Hematopoietic multipotent progenitor cell (in vitro differentiated cells): ENCODE data around the gene HECA. TPM values are rescaled to one million over a fixed set of nuclear protein-coding genes. Genes with fewer than 3 reads are reported as not detected.

Source experiments
- DNase-seq, 3 donors: peaks; one replicate each; pipeline ENCODE4 v3.0.0-alpha.2; 2011 to 2015; ENCODE audit warnings: low read depth in 2 of 3, low spot score in 2 of 3
- total RNA-seq: library from RNA; depleted of rRNA; stranded (reverse); fragments of >200 nt; gene quantifications from one replicate; pipeline ENCODE4 v1.2.3, GENCODE V29; 2012

The HECA gene, protein sequence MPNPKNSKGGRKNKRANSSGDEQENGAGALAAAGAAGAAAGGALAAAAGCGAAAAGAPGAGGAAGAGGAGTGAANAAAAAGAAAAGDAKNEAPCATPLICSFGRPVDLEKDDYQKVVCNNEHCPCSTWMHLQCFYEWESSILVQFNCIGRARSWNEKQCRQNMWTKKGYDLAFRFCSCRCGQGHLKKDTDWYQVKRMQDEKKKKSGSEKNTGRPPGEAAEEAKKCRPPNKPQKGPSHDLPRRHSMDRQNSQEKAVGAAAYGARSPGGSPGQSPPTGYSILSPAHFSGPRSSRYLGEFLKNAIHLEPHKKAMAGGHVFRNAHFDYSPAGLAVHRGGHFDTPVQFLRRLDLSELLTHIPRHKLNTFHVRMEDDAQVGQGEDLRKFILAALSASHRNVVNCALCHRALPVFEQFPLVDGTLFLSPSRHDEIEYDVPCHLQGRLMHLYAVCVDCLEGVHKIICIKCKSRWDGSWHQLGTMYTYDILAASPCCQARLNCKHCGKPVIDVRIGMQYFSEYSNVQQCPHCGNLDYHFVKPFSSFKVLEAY
- total RNA-seq = 22.4 TPM

DNA sequence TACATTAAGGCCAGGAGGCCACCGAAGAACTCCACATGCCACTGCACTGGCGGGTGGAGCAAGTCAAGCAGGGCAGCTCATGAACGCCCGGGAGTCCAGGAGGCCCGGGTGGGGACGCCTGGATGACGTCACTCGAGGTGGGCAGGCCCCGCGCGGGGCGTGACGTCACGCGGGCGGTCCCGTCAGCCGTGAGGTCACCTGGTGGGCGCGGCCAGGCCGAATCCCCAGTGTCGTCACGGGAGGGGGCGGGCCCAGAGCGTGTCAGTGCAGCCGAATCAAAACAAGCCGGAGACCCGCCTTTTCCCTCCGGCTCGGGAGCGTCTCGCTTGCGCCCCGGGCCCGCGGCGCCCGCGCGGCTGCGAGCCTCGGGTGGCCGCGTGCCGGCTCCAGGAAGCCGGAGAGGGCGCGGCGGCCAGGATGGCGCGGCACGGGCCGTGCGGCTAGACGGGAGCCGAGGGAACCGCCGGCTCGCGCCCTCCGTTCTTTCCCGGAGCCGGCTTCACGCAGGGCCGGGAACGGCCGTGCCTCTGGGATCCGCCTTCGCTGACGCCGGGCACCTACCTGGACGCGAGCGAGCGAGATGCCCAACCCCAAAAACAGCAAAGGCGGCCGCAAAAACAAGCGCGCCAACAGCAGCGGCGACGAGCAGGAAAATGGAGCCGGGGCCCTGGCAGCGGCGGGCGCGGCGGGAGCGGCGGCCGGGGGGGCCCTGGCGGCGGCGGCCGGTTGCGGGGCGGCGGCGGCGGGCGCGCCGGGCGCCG is at the start of gene HECA:
TSS of gene HECA (plus strand) at position 264 of the 761 bp plus-strand sequence. CDS start at position 581, 317 bp downstream.
- peak; percentile 96 to 98 (median 97) for DNase-seq

DNA sequence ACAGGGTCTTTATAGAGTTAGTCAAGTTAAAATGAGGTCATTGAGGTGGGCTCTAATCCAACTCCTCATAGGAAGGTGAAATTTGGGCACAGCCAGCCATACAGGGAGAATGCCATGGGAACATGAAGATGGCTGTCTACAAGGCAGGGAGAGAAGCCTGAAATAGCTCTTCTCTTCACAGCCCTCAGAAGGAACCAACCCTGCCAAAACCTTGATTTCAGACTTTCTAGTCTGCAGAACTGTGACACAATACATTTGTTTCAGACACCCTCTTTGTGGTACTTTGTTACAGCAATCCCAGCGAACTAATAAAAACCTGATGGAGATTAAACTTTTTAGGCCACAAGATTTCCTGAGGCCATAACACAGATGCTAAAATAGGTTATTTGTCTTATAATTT is 43.1 kb upstream of the HECA start:
- DNase-seq = no peak

DNA sequence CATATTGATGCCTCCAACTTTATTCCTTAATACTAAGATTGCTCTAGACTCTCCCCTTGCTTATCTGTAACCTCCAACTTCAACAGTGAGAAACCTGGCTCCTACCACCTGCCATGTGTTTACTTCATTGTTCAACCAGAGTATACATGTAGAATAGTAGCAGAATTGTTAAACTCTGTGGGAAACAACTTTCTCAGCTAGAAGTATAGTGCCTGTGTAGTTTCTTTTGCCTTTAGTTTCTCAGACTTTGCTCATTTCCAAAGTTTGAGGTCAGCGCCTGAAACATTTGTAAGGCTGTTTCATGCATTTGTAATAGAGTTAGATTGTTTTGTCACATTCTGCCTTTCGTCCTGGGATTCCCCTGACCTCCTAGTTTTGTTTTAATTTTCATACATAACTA is 34.9 kb upstream of the HECA start:
- DNase-seq = no peak

DNA sequence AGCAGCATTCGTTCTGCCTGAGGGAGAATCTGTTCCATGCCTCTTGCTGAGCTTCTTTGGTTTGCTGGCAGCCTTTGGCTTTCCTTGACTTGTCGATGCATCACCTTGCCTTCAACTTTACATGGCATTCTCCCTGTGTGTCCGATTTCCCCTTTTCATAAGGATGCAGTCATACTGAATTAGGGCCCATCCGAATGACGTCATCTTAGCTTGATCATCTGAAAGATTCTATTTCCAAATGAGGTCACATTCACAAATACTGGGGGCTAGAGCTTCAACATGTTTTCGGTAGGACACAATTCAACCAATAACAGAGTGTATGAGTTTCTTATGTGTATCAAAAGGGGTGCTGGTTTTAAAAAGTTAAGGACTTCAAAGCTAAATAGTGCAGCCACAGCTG is 27.8 kb upstream of the HECA start:
- no peak for DNase-seq

DNA sequence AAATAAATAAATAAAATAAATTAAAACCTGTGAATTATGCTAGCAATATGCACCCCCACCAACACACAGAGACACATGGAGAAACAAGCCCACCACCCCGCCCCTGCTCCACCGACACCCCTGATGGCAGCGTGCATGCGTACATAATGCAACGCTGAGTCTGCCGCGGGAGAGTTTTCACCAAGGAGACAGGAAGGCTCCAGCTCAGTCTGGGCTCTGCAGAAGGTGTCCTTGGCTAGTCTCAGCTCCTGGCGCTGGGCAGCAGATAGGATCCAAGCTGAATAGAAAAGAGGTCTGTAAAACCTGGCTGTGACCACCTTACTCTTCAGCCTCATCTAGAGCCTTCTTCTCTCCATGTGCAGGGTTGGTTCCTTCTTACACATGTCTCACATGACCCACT is 26.5 kb upstream of the HECA start:
- no peak for DNase-seq

DNA sequence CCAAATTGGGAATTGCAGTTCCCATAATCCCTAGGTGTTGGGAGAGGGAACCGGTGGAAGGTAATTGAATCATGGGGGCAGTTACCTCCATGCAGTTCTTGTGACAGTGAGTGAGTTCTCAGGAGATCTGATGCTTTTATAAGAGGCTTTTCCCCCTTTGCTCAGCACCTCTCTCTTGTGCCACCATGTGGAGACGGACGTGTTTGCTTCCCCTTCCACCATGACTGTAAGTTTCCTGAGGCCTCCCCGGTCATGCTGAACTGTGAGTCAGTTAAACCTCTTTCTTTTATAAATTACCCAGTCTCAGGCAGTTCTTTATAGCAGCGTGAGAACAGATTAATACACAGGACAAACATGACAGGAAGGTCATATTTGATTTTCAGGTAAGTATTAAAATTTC is 25.3 kb upstream of the HECA start:
- DNase-seq = peak in 1 of 3 donors; percentile 28

DNA sequence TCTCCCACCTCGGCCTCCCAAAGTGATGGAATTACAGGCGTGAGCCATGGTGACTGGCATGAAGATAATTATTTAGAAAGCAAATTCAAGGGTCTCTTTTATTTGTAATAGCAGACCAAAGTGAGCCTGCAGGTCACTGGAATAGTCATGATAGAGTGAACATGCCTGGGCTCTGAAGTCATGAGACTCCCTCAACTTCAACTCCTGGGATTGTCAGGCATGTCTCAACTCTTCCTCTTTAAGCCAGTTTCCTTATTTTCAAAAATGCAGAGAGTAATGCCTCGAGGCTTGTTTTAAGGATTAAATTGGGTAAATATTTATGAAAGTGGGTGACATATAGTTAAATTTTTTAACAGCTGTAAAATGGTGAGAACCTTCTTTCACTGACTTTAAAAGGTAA is 22.7 kb upstream of the HECA start:
- DNase-seq = no peak

DNA sequence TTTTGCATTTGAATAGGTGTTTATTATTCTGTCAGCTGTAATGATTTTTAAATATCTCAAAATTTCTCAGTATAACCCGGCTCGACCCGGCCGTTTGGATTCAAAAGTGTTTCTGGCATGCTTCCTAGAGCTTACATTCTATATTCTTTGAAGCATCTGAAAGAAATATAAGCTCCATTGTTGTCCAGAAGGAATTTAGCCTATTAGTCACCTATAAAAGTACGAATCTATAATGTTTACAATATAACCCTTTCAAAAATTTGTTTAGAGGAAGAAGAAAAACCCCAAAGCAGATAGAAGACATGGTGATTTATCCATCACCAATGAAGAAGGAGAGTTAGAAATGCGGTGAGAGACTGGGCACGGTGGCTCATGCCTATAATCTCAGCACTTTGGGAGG is 22.3 kb upstream of the HECA start:
- DNase-seq = no peak

DNA sequence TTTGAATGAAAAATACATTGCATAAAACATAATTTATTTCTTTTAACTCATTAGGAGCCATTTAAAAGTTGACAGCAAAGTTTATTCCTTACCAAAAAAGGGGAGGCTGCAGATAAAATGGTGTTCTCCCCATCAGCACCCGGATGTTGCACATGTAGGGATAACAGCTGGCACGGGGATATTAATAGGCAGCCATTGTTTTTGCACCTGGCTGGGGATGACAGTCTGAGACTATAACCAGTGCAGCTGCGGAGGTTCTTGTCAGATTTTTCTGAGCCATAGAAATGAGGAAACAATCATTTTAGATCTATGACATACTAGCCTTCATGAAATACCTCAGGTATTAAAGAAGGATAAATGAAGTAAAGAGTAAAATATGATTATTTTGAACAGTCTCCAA is 20.1 kb upstream of the HECA start:
- DNase-seq = no peak

DNA sequence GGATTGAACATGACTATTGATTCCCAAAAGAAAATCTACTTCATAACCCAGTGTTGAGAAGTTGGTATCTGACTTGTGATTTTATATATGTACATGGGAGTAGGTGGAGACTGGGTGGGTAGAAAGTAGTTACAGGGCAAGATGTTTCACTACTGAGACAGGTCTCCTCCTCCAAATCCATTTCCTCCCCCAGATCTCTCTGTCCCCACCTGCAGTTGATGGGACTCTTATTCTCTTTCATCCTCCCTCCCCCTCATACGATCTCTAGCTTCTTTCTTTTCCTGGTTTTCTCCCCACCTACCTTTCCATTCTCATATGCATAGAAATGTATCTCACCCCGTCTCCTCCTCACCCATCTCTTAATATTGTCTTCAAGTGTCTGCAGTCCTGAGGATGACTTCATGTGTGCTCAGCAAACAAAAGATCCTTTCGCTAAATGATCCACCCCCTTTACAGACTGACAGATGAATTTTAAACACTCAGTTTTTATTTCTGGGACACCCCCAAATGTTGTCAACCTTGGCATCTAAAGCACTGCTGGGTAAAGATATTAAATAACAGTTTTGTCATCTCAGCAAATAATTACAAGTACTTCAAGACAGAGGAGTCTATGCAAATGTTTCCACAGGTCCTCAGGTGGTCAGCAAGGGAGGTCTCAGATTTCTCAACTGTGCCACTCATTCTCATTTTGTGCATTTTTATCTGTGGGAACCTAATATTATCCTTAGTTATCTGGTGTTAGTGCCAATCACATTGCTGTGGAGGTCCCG is 18.7 kb upstream of the HECA start:
- no peak for DNase-seq

DNA sequence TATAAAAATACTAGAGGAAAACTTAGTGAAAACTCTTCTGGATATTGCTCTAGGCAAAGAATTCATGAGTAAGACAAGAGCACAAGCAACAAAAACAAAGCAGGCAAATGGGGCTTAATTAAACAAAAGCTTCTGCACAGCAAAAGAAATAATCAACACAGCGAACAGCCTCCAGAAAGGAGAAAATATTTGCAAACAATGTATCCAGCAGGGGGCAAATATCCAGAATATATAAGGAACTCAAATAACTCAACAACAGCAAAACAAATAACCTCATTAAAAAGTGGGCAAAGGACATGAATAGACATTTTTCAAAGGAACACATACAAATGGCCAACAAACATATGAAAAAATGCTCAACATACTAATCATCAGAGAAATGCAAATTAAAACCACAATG is 17.1 kb upstream of the HECA start:
- no peak for DNase-seq

DNA sequence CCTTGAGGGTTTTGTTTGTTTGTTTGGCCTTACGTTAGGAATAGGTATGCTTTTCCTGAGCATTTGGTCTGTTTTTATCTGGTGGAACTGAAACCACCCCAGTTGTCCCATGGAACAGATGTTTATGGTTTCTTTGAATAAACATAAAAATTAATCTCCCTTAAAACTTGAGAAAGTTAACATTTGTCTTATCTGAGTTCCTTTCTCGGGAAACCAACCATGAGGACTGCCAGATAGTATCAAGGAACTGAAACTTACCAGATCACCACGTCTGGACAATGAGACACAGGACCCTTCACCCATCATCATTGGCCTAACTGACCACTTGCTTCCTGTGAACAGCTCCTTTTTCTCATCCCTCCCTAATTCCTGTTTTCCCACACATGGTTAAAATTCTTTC is 15.3 kb upstream of the HECA start:
- DNase-seq = peak in 1 of 3 donors; percentile 38

DNA sequence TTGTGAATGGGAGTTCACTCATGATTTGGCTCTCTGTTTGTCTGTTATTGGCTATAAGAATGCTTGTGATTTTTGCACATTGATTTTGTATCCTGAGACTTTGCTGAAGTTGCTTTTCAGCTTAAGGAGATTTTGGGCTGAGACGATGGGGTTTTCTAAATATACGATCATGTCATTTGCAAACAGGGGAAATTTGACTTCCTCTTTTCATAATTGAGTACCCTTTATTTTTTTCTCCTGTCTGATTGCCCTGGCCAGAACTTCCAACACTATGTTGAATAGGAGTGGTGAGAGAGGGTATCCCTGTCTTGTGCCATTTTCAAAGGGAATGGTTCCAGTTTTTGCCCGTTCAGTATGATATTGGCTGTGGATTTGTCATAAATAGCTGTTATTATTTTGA is 12.1 kb upstream of the HECA start:
- DNase-seq = peak in 1 of 3 donors; percentile 40

DNA sequence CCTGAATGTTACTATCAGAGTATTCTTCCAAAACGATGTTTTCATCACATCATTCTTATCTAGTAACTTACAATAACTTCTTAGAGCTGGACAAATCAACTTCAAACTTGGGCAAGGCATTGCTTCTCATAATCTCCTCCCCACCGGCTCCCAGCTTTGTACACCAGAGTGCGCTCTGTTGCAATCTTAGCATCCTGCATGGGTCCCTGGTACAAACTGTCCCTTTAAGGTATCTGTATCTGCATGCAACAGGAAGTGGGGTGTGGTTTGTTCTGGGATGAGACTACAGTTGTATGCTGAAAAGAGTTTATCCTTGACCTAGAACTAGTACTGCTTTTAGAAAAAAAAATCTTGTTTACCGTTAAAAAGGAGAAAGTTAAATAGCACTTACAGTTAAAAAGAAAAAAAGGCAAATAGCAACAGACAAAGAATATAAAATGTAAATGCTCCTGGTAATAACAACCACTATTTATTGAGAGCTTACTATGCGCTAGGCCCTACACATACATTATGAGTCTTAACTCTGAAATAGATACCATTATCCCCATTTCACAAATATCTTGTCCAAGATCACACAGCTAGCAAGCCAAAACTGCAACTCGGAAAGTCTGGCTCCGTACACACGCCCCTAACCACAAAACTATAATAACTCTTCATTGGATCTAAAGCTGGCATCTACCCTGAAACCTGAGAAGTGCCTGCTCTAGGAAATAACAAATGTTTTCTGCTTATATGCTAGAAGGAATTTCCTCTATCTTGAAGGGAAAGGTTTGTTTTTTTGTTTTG is 9.8 kb upstream of the HECA start:
- DNase-seq = peak; percentile 49 to 84 (median 80)

DNA sequence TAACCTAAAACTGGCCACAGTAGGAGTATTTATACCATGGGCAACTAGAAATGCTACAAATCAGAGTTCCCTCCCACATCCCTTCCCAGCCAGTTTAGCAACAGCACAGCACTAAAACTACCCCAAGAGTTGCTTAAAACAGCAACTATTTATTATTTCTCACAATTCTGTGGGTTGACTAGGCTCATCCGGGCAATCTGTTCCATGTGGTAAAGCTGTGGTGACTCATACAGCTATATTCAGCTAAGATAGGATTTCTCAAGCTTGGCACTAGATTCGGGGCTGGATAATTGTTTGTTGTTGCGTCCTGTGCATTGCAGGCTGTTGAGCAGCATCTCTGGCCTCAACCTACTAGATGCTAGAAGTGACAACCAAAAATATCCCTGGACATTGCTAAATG is 8.6 kb upstream of the HECA start:
- no peak for DNase-seq

DNA sequence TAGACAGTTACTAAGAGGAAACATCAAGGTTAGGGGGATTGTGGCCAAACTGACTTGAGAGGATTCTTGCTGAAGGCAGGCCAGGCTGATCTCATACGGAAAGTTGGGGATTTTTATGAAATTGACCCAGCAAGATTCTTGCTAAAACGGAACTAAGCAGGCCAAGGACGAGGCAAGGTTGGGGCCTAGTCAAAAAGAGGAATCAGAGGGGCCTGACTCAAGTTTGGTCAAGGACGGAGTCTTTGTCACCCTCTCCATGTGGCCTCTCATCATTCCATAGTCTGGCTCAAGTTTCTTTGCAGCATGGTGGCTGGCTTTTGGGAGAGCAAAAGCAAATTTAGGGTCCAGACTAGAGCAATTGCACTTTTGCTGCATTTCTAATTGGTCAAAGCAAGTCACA is 7.9 kb upstream of the HECA start:
- no peak for DNase-seq

DNA sequence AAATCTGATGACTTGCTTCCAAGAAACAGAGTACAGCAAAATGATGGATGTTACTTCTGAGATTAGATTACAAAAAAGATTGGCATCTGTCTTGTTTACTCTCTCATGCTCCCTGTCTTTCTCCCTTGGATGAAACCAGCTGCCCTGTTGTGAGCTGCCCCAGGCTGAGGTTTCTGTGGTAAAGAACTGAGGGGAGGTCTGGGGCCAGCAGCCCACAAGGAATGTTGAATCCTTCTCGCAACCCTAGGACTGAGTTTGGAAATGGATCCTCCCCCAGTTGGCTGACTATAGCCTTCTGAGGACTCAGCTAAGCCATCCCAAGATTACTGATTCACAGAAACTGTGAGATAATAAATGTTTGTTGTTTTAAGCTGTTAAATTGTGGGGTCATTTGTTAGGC is 5.6 kb upstream of the HECA start:
- DNase-seq = no peak

DNA sequence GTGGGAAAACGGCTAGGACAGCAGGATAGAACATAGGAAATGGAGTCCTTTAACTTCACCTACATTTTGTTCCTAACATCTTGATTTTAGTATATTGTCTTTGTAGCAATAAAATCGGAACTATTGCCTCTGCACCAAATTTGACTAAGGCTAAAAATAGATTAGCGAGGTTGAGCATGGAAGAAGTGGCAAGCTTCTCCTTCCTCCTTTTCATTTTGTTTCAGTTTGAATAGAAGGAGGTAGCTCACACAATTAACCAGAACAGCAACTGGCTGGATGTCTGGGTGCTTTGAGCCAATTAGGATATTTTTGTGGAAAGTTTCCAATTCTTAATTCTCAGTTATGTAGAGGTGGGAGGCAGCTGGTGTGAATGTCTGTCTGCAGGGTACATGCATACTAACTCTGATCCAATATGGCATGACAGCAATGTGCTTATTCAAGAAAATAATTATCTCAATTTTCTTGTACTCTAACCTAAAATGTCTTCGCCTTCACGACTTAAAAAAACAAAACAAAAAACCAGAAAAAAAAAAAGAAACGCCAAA is 3.1 kb upstream of the HECA start:
- peak in 1 of 3 donors; percentile 57 for DNase-seq

DNA sequence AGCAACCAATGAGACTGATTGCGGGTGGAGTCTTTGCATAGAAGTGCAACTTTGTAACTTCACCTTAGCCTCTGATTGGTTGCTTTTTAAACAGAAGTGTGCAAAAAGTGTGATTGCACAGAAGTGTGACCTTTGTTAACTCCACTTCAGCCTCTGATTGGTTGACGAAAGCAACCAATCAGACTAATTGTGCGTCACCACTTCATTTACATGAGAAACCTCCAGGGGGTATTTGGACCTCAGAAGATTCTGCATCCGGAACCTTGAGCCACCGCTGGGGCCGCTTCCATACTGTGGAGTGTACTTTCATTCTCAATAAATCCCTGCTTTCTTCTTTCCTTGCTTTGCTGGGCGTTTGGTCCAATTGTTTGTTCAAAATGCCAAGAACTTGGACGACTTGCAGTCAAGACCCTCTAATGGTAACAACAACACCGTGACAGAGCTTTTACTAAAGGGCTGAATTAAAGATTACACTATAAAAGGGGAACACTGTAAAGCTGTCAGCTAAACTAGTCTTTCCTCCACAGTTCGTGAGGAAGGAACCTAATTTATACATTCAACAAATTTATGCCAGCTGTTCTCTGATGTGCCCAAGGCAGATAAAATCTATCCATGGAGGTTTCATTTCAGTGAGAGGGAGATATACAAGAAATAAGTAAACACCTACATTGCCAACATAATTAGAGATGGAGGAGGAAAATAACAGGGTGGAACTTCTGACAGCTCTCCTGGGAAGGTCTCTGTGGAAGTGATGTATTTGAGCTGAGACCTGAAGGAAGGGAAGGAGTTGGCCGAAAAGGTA is 1.4 kb upstream of the HECA start:
- peak in 1 of 3 donors; percentile 49 for DNase-seq
